ENCODE results near the gene HBM.
"Not testable (repeated sequence)": the region's sequence is repeated elsewhere in the genome, so short reads cannot be mapped to it uniquely, and the experiment has no call there.

Gene HBM

DNA sequence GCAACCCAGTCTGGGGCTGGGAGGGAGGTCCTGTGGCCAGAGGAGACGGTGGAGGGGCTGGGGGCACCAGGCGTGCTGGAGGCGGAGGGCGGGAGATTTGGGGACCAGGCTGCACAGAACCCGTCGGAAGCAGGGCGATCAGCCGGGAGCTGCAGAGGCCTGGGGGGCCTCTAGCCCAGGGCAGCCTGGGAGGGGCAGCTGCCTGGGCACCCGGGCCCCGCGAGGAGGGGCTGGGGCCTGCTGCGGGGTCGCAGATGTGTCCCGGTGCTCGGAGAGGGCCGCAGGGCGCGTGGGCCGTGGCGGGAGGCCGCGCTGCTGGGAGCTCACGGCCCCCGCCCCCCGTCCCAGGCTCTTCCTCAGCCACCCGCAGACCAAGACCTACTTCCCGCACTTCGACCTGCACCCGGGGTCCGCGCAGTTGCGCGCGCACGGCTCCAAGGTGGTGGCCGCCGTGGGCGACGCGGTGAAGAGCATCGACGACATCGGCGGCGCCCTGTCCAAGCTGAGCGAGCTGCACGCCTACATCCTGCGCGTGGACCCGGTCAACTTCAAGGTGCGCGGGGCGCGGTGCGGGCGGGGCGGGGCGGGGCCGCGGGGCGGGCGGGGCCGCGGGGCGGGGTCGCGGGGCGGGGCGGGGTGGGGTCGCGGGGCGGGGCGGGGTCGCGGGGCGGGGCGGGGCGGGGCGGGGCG, 1.5 kb upstream of the HBM start:
- not testable (repeated sequence) for H3K4me3 ChIP-seq (ENCODE audit: low read depth, low read length); DNase-seq (ENCODE audit: low read depth)

GRCh38 chr16:164827-165538, 795 bp upstream of the HBM start:
- TF ChIP-seq, protein P1, sequence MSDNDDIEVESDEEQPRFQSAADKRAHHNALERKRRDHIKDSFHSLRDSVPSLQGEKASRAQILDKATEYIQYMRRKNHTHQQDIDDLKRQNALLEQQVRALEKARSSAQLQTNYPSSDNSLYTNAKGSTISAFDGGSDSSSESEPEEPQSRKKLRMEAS (IDR thresholded peaks at IDR 0.05; ENCODE audit: low read depth, low read length) = no peak
- TF ChIP-seq POLR2A (IDR thresholded peaks at IDR 0.05; ENCODE audit: extremely low read depth, insufficient read length) (no peak), MYC (IDR thresholded peaks at IDR 0.05; ENCODE audit: low read depth, low read length) (no peak), CTCF (IDR thresholded peaks at IDR 0.05; ENCODE audit: low read depth, low read length) (no peak)
- DNase-seq (ENCODE audit: low read depth) = no peak
- no peak overlapping the region for H3K4me3 ChIP-seq (ENCODE audit: low read depth, low read length)

DNA sequence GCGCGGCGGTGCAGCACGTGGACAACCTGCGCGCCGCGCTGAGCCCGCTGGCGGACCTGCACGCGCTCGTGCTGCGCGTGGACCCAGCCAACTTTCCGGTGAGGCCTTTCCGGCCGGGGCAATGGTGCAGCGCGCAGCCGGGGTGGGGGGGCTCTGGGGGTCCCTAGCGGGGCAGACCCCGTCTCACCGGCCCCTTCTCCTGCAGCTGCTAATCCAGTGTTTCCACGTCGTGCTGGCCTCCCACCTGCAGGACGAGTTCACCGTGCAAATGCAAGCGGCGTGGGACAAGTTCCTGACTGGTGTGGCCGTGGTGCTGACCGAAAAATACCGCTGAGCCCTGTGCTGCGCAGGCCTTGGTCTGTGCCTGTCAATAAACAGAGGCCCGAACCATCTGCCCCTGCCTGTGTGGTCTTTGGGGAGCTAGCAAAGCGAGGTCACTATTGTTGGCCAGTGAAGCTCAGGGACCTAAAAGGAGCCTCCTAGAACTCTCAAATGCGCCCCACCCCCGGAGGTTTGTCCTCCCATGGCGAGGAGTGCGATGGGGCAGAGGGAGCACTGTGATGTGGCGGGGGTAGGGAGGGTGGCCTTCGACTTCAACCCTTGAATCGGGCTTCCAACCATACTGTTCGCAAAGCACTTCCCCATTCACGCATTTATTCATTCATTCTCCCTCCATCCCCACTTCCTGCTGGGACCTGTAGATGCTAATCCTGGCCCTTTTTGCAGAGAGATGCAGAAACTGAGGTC, 770 bp downstream of the HBM start:
- DNase-seq (ENCODE audit: low read depth) = no peak
- no peak for TF ChIP-seq CTCF (IDR thresholded peaks at IDR 0.05; ENCODE audit: low read depth, low read length)
- no peak for TF ChIP-seq MYC (IDR thresholded peaks at IDR 0.05; ENCODE audit: low read depth, low read length)
- no peak for TF ChIP-seq POLR2A (IDR thresholded peaks at IDR 0.05; ENCODE audit: extremely low read depth, insufficient read length)
- TF ChIP-seq, protein P1 (IDR thresholded peaks at IDR 0.05; ENCODE audit: low read depth, low read length) = no peak
- no peak overlapping the region for H3K4me3 ChIP-seq (ENCODE audit: low read depth, low read length)

- TF ChIP-seq, protein P1 (IDR thresholded peaks at IDR 0.05; ENCODE audit: low read depth, low read length) = no peak
- TF ChIP-seq MYC (IDR thresholded peaks at IDR 0.05; ENCODE audit: low read depth, low read length) (no peak), CTCF (IDR thresholded peaks at IDR 0.05; ENCODE audit: low read depth, low read length) (no peak), POLR2A (IDR thresholded peaks at IDR 0.05; ENCODE audit: extremely low read depth, insufficient read length) (no peak)
- no peak for DNase-seq (ENCODE audit: low read depth)
- no peak overlapping the region for H3K4me3 ChIP-seq (ENCODE audit: low read depth, low read length)
Observed at GRCh38 chr16:167122-167690, 1.4 kb downstream of the HBM start.

GRCh38 chr16:168424-168823, 2.6 kb downstream of the HBM start:
- no peak for DNase-seq (ENCODE audit: low read depth)
- no peak overlapping the region for H3K4me3 ChIP-seq (ENCODE audit: low read depth, low read length)
- TF ChIP-seq, protein P1 (IDR thresholded peaks at IDR 0.05; ENCODE audit: low read depth, low read length) = no peak
- TF ChIP-seq MYC (IDR thresholded peaks at IDR 0.05; ENCODE audit: low read depth, low read length) (no peak), CTCF (IDR thresholded peaks at IDR 0.05; ENCODE audit: low read depth, low read length) (no peak), POLR2A (IDR thresholded peaks at IDR 0.05; ENCODE audit: extremely low read depth, insufficient read length) (no peak)

DNA sequence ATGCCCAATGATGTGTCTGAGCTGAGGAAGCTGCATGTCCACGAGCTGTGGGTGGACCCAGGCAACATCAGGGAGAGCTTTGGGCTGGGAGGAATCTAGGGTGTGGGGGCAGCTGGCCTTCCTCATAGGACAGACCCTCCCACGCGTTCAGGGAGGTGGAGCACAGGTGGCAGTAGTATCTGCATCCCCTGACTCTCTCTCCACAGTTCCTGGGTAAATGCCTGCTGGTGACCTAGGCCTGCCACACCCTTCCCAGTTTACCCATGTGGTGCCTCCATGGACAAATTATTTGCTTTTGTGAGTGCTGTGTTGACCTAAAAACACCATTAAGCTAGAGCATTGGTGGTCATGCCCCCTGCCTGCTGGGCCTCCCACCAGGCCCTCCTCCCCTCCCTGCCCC, 3.2 kb downstream of the HBM start:
- DNase-seq (ENCODE audit: low read depth) = no peak
- no peak overlapping the region for H3K4me3 ChIP-seq (ENCODE audit: low read depth, low read length)
- no peak for TF ChIP-seq POLR2A (IDR thresholded peaks at IDR 0.05; ENCODE audit: extremely low read depth, insufficient read length)

- peak; percentile 36 for DNase-seq (ENCODE audit: low read depth)
- H3K4me3 ChIP-seq (ENCODE audit: low read depth, low read length) = not testable (repeated sequence)
Observed at GRCh38 chr16:170088-170507, 4.3 kb downstream of the HBM start.
